ENCODE data around the gene ATG16L1.
A peak's percentile ranks its signal among the peaks of the same experiment; 100 is the strongest.

ATG16L1 gene

DNA sequence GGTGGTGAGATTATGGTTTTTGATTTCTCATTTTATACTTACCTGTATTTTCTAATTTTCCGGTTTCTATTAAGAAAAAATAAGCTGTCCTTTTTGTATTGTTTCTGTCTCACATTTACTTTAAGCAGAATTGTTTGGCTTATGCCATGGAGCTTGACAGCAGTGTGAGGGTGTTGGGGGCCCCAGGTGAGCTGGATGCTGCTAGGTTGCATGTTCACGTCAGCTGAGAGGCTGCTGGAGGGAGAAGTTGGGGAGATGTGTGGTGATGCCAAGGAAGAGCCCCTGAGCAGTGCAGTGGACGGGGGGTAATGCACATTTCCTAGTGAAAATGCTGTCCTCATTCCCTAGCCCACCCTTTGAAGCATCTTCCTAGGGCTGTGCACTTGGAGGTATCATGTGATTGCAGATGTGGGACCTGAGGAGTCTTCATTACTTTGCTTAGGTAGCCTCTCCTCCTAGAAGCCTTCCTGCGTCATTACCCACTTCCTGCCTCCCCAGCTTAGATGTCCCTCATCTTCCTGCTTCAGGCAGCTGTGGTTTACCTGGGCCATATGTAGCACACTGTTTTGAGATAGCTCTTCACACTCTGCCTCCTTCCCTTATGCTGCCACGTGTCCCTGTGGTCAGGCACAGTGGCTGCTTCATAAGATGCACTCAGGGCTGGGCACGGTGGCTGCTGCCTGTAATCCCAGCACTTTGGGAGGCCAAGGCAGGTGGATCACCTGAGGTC is 16.2 kb downstream of the ATG16L1 start:
- H3K9me3 ChIP-seq (replicated peaks in 1 of 11): no peaks in the 10 kb centered on the region
- H3K4me1 ChIP-seq: peaks cover 6 to 30% (median 25%) of the 10 kb centered on the region in 10 experiments; a peak in 18 of 20 replicates
- peak overlapping the region in 1 of 11 experiments; percentile 5; a peak in 1 of 22 replicates for H3K27ac ChIP-seq
- no peak overlapping the region for H3K9ac ChIP-seq
- H3K27me3 ChIP-seq: no peaks in the 10 kb centered on the region
- H3K36me3 ChIP-seq: peaks cover 99 to 100% (median 100%) of the 10 kb centered on the region in 11 experiments
- peak overlapping the region in 7 of 11 experiments; percentile 19 to 52 (median 40); a peak in 13 of 22 replicates for H3K4me2 ChIP-seq
- no peak overlapping the region for H3K4me3 ChIP-seq
- peaks cover 4 to 50% (median 20%) of the 10 kb centered on the region in 11 experiments; a peak in 17 of 22 replicates for H4K20me1 ChIP-seq
- no peak for TF ChIP-seq Cebpa-rat (IDR thresholded peaks at IDR 0.05)

DNA sequence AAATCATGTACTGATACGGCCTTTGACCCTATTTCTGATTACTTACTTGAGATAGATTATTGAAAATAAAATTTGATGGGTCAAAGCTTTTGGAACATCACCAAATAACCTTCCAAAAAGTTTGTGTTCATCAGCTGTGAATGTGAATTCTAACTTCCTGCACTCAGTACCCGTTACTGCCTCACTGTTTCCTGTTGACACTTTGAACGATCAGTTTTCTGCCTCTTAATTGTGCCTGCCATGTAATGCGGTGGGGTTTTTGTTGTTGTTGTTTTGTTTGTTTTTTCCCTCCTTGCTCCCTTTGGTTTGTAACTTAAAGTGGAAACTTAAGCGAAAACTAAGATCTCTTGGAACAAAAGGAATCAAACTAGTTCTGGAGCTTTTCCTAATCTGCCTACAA is 18.9 kb downstream of the ATG16L1 start:
- no peak for TF ChIP-seq Cebpa-rat (IDR thresholded peaks at IDR 0.05)
- peak overlapping the region in 7 of 11 experiments; percentile 11 to 50 (median 29); a peak in 11 of 22 replicates for H3K4me2 ChIP-seq
- H3K36me3 ChIP-seq: peaks cover 99 to 100% (median 100%) of the 10 kb centered on the region in 11 experiments
- H3K4me1 ChIP-seq: peaks cover 6 to 30% (median 25%) of the 10 kb centered on the region in 10 experiments; a peak in 18 of 20 replicates
- peak overlapping the region in 3 of 11 experiments; percentile 3 to 34 (median 32); a peak in 2 of 22 replicates for H3K9ac ChIP-seq
- H3K27me3 ChIP-seq: no peaks in the 10 kb centered on the region
- no peak overlapping the region for H3K4me3 ChIP-seq
- H3K9me3 ChIP-seq (replicated peaks in 1 of 11): no peaks in the 10 kb centered on the region
- H3K27ac ChIP-seq: peak overlapping the region in 8 of 11 experiments; percentile 1 to 62 (median 42); a peak in 14 of 22 replicates
- peaks cover 0 to 32% (median 14%) of the 10 kb centered on the region in 11 experiments; a peak in 14 of 22 replicates for H4K20me1 ChIP-seq

GRCh38 chr2:233270951-233271350 is 19.5 kb downstream of the ATG16L1 start:
- no peak for TF ChIP-seq Cebpa-rat (IDR thresholded peaks at IDR 0.05)
- H3K4me1 ChIP-seq: peaks cover 6 to 30% (median 25%) of the 10 kb centered on the region in 10 experiments; a peak in 18 of 20 replicates
- no peaks in the 10 kb centered on the region for H3K9me3 ChIP-seq (replicated peaks in 1 of 11)
- H3K4me3 ChIP-seq: no peak overlapping the region
- no peaks in the 10 kb centered on the region for H3K27me3 ChIP-seq
- peaks cover 0 to 32% (median 16%) of the 10 kb centered on the region in 11 experiments; a peak in 14 of 22 replicates for H4K20me1 ChIP-seq
- peaks cover 99 to 100% (median 100%) of the 10 kb centered on the region in 11 experiments for H3K36me3 ChIP-seq
- H3K27ac ChIP-seq: peak overlapping the region in 5 of 11 experiments; percentile 14 to 62 (median 48); a peak in 7 of 22 replicates
- peak overlapping the region in 3 of 11 experiments; percentile 11 to 50 (median 20); a peak in 5 of 22 replicates for H3K4me2 ChIP-seq
- no peak overlapping the region for H3K9ac ChIP-seq

DNA sequence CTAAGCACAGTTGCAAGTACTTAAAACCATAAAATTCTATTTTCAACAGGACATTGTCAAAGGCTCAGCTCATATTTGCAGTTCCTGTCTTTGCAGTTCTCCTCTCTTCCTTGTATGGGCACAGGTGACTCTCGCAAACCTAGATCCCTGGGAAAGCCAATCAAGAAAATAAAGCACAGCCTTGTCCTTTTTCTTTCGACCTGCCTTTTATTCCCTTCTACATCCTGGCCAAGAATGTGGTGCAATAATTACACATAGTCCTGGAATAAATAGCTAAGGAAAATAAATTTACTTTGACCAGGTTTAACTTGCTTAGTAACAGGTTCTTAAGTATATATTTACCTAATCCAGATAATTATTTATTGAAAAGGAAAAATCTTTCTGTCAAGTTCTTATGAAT is 20.2 kb downstream of the ATG16L1 start:
- H3K27me3 ChIP-seq: no peaks in the 10 kb centered on the region

GRCh38 chr2:233273120-233273519 is 21.6 kb downstream of the ATG16L1 start:
- Histone ChIP-seq H3K9ac (0 out of 22 replicates have a peak overlapping the region, but pooled peaks of 1 of the 11 experiments have one; percentile 7), H3K27me3 (no peaks in the 10 kb centered on the region), H3K36me3 (peaks cover 99 to 100% (median 100%) of the 10 kb centered on the region in 11 experiments), H3K4me1 (peaks cover 0 to 23% (median 15%) of the 10 kb centered on the region in 10 experiments; a peak in 17 of 20 replicates), H3K4me3 (no peak overlapping the region), H4K20me1 (peaks cover 0 to 25% (median 6%) of the 10 kb centered on the region in 11 experiments; a peak in 13 of 22 replicates), H3K9me3 (replicated peaks in 1 of 11) (no peaks in the 10 kb centered on the region), H3K4me2 (no peak overlapping the region), H3K27ac (no peak overlapping the region)
- no peak for TF ChIP-seq Cebpa-rat (IDR thresholded peaks at IDR 0.05)

More for the DNA sequence above, 20.2 kb downstream of the ATG16L1 start:
- peaks cover 6 to 30% (median 25%) of the 10 kb centered on the region in 10 experiments; a peak in 18 of 20 replicates for H3K4me1 ChIP-seq
- H3K4me3 ChIP-seq: no peak overlapping the region
- no peak for TF ChIP-seq Cebpa-rat (IDR thresholded peaks at IDR 0.05)
- H3K9me3 ChIP-seq (replicated peaks in 1 of 11): no peaks in the 10 kb centered on the region
- H4K20me1 ChIP-seq: peaks cover 0 to 32% (median 16%) of the 10 kb centered on the region in 11 experiments; a peak in 14 of 22 replicates
- no peak overlapping the region for H3K9ac ChIP-seq
- no peak overlapping the region for H3K4me2 ChIP-seq
- no peak overlapping the region for H3K27ac ChIP-seq
- H3K36me3 ChIP-seq: peaks cover 99 to 100% (median 100%) of the 10 kb centered on the region in 11 experiments

GRCh38 chr2:233275223-233275622 is 23.8 kb downstream of the ATG16L1 start:
- H3K4me1 ChIP-seq: peaks cover 1 to 21% (median 13%) of the 10 kb centered on the region in 10 experiments; a peak in 16 of 20 replicates
- H3K9me3 ChIP-seq (replicated peaks in 1 of 11): no peaks in the 10 kb centered on the region
- H4K20me1 ChIP-seq: peaks cover 0 to 16% (median 0%) of the 10 kb centered on the region in 11 experiments; a peak in 3 of 22 replicates
- H3K36me3 ChIP-seq: peaks cover 99 to 100% (median 100%) of the 10 kb centered on the region in 11 experiments
- no peak overlapping the region for H3K9ac ChIP-seq
- H3K27ac ChIP-seq: no peak overlapping the region
- H3K27me3 ChIP-seq: no peaks in the 10 kb centered on the region
- H3K4me2 ChIP-seq: no peak overlapping the region
- no peak overlapping the region for H3K4me3 ChIP-seq
- TF ChIP-seq Cebpa-rat (IDR thresholded peaks at IDR 0.05): no peak

GRCh38 chr2:233278921-233279320 is 27.4 kb downstream of the ATG16L1 start:
- H3K36me3 ChIP-seq: peaks cover 100% of the 10 kb centered on the region in 11 experiments
- H3K4me1 ChIP-seq: peaks cover 0 to 12% (median 9%) of the 10 kb centered on the region in 10 experiments; a peak in 9 of 20 replicates

DNA sequence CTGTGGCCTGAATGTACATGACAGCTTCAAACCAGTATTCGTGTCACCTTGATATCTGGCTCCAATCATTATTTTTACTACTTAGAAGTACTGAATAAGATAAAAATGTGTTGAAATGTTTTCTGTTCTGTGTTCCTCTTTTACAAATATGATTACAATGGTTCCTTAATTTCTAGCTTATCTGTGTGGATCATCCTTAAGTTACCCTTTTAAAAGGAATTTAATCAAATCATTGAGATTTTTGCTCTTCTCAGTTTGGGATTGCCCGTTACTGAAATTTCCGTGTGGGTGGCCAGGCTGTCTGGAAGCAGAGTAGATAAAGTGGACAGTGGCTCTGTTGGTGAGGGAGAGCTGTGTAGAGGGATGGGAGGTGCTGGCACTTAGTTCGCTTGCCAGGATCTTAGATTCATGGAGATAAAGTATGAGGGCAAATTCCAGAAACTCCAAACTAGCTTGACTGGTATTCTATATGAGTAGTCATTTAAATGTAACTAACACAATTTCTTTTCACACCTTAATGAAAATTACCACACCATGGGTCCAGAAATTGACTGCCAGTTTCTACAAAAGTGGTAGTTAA is 28.7 kb downstream of the ATG16L1 start:
- Histone ChIP-seq H3K9me3 (replicated peaks in 1 of 11) (no peaks in the 10 kb centered on the region), H3K4me1 (peaks cover 0 to 12% (median 9%) of the 10 kb centered on the region in 10 experiments; a peak in 9 of 20 replicates), H3K4me2 (0 out of 22 replicates have a peak overlapping the region, but pooled peaks of 1 of the 11 experiments have one; percentile 38), H3K36me3 (peaks cover 100% of the 10 kb centered on the region in 11 experiments), H3K9ac (no peak overlapping the region), H4K20me1 (peaks cover 0 to 11% (median 0%) of the 10 kb centered on the region in 11 experiments; a peak in 4 of 22 replicates), H3K27ac (no peak overlapping the region), H3K4me3 (no peak overlapping the region), H3K27me3 (no peaks in the 10 kb centered on the region)
- no peak for TF ChIP-seq Cebpa-rat (IDR thresholded peaks at IDR 0.05)

More at GRCh38 chr2:233278921-233279320, 27.4 kb downstream of the ATG16L1 start:
- H4K20me1 ChIP-seq: peaks cover 0 to 12% (median 0%) of the 10 kb centered on the region in 11 experiments; a peak in 3 of 22 replicates
- no peak overlapping the region for H3K9ac ChIP-seq
- H3K27me3 ChIP-seq: no peaks in the 10 kb centered on the region
- no peak overlapping the region for H3K4me3 ChIP-seq
- TF ChIP-seq Cebpa-rat (IDR thresholded peaks at IDR 0.05): no peak
- H3K4me2 ChIP-seq: peak overlapping the region in 1 of 11 experiments; percentile 25; a peak in 1 of 22 replicates
- no peak overlapping the region for H3K27ac ChIP-seq
- H3K9me3 ChIP-seq (replicated peaks in 1 of 11): no peaks in the 10 kb centered on the region
